ENCODE results near the gene ZC3H18.

The ZC3H18 gene

GRCh38 chr16:88532434-88533241 lies 37.6 kb upstream of the ZC3H18 start:
- DNase-seq (ENCODE audit: low read depth) = no peak

GRCh38 chr16:88533381-88533917 lies 36.8 kb upstream of the ZC3H18 start:
- DNase-seq (ENCODE audit: low read depth) = peak; percentile 61

GRCh38 chr16:88533932-88534637 lies 36.1 kb upstream of the ZC3H18 start:
- DNase-seq (ENCODE audit: low read depth) = peak; percentile 45

- DNase-seq (ENCODE audit: low read depth) = peak; percentile 54
Observed at GRCh38 chr16:88534638-88535190, 35.5 kb upstream of the ZC3H18 start.

- DNase-seq (ENCODE audit: low read depth) = no peak
Observed at GRCh38 chr16:88535191-88535856, 34.9 kb upstream of the ZC3H18 start.

GRCh38 chr16:88535857-88536222 lies 34.4 kb upstream of the ZC3H18 start:
- no peak for DNase-seq (ENCODE audit: low read depth)

- DNase-seq (ENCODE audit: low read depth) = no peak
Observed at GRCh38 chr16:88536510-88536909, 33.7 kb upstream of the ZC3H18 start.

- DNase-seq (ENCODE audit: low read depth) = no peak
Observed at GRCh38 chr16:88536971-88537751, 33.0 kb upstream of the ZC3H18 start.

GRCh38 chr16:88537859-88538258 lies 32.3 kb upstream of the ZC3H18 start:
- no peak for DNase-seq (ENCODE audit: low read depth)

- DNase-seq (ENCODE audit: low read depth) = no peak
Observed at GRCh38 chr16:88538366-88539060, 31.7 kb upstream of the ZC3H18 start.

GRCh38 chr16:88539261-88539651 lies 30.9 kb upstream of the ZC3H18 start:
- no peak for DNase-seq (ENCODE audit: low read depth)

- DNase-seq (ENCODE audit: low read depth) = no peak
Observed at GRCh38 chr16:88539652-88540345, 30.4 kb upstream of the ZC3H18 start.

- no peak for DNase-seq (ENCODE audit: low read depth)
Observed at GRCh38 chr16:88540346-88540977, 29.7 kb upstream of the ZC3H18 start.

GRCh38 chr16:88541831-88542616 lies 28.2 kb upstream of the ZC3H18 start:
- no peak for DNase-seq (ENCODE audit: low read depth)

GRCh38 chr16:88543230-88543813 lies 26.9 kb upstream of the ZC3H18 start:
- DNase-seq (ENCODE audit: low read depth) = no peak

GRCh38 chr16:88545781-88546180 lies 24.4 kb upstream of the ZC3H18 start:
- no peak for DNase-seq (ENCODE audit: low read depth)

- DNase-seq (ENCODE audit: low read depth) = no peak
Observed at GRCh38 chr16:88548131-88548874, 21.9 kb upstream of the ZC3H18 start.

GRCh38 chr16:88548985-88549384 lies 21.2 kb upstream of the ZC3H18 start:
- DNase-seq (ENCODE audit: low read depth) = no peak

Measured in amniotic epithelial cell (primary cell).